ENCODE measurements around the gene AKTIP.
A peak's percentile ranks its signal among the peaks of the same experiment; 100 is the strongest.

Gene AKTIP

DNA sequence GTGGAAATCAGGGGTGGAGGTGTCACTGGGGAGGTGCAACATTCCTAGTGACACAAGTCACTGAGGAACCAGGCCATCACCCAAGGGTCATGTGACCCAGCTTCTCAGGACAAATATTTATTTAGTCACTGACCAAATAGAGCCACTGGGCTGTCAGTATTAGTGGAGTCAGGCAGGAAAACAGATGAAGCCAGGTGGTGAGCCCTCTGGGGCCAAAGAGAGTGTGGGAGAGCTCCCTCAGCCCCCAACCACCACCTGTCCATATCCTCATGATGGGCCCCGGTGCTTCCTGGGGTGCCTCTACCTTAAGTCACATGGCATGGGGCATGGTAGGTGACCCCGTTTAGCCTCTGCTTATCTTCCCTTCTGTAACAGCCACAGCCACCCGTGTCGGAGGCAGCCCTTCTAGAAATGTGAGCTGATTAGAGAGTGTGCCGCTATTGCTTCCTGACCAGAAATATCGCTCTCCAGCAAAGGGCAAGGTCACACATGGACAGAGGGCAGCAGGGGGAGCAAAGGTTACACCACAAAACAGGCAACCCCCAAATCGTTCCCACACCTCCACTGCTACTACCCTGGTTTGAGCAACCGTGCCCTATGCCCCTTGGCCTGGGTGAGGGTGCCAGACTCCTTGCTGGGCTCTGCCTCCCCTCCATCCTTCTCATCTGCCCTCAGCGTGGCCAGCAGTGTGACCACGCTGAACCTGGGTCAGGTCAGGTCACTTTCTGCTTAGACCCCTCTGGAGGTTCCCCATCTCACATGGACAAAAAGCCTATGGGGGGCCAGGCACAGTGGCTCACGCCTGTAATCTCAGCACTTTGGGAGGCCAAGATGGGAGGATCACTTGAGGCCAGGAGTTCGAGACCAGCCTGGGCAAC lies 8.6 kb upstream of the AKTIP start:
- TF ChIP-seq ZFX (IDR thresholded peaks at IDR 0.05; ENCODE audit: borderline replicate concordance), result no peak
- TF ChIP-seq, protein P1, sequence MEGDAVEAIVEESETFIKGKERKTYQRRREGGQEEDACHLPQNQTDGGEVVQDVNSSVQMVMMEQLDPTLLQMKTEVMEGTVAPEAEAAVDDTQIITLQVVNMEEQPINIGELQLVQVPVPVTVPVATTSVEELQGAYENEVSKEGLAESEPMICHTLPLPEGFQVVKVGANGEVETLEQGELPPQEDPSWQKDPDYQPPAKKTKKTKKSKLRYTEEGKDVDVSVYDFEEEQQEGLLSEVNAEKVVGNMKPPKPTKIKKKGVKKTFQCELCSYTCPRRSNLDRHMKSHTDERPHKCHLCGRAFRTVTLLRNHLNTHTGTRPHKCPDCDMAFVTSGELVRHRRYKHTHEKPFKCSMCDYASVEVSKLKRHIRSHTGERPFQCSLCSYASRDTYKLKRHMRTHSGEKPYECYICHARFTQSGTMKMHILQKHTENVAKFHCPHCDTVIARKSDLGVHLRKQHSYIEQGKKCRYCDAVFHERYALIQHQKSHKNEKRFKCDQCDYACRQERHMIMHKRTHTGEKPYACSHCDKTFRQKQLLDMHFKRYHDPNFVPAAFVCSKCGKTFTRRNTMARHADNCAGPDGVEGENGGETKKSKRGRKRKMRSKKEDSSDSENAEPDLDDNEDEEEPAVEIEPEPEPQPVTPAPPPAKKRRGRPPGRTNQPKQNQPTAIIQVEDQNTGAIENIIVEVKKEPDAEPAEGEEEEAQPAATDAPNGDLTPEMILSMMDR (IDR thresholded peaks at IDR 0.05), result no peak
- H3K27ac ChIP-seq, result peak overlapping the region; percentile 61

DNA sequence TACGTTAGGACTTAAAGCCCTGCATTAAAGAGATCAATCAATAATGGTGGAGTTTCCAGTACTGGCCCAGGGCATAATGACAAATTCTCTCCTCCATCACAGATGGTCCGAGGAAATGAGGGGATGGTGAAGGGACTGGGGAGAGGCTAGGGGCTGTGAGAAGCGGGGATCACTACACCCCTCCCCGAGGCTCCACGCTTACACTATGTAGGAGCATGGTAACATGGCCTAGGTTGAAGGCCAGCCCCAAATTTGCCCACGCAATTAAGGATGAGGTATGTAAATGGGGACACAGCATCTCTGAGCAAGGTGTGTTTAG lies 8.0 kb upstream of the AKTIP start:
- TF ChIP-seq, protein P1 (IDR thresholded peaks at IDR 0.05), result no peak
- TF ChIP-seq ZFX (IDR thresholded peaks at IDR 0.05; ENCODE audit: borderline replicate concordance), result no peak
- H3K27ac ChIP-seq, result peak overlapping the region; percentile 61

DNA sequence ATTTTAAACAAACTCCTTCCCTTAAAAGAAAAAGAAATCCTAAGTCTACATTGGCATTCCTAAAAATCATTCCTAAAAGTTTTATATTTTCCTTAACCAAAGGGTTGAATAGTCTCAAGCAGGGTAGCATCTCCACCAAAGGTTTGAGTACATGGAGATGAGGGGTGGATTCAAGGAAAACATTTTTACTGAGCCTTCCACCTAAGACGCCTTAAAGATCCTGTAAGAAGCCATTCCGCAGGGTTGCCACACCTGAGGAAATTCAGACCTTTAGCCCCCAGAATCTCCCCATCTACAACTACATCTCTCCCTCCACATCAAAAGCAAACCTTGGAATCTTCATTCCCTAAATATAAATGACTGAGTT lies 7.7 kb upstream of the AKTIP start:
- TF ChIP-seq ZFX (IDR thresholded peaks at IDR 0.05; ENCODE audit: borderline replicate concordance), result no peak
- TF ChIP-seq, protein P1 (IDR thresholded peaks at IDR 0.05), result peak; percentile 72
- H3K27ac ChIP-seq, result peak overlapping the region; percentile 61

DNA sequence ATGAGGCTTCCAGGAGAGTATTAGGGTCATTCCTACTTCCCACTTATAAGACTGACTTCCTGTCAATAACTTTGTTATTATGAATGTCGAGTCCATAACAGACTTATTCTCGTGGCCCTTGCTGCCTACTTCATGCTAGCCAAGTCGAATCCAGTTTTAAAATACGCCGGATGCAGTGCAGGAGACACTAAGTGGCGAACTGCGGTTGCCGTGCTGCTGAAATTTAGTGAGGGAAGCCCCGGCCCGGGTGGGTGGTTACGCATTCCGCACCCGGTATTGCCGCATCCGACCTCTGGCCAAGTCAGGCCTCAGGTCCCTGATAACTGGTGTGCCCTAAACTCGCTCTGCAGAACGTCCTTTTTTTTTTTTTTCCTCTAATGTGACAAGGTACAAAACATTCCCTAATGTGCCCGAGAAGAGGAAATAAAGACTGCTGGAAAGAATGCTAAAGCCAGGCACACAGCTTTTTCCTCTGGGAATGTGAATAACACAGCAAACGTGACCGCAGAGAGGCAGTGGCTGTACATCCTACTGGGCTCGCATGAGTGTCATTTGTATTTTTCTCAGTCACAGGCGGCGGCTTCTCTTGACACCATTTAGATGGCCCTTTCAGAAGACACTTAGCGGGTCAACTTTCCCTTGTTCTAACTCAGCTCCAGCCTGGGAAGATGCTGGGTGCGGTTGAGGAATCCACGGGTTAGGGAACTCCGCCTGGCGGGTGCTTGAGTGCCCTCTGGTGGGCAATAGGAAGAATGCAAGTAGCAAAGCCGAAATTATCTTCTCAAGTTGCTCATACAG lies 7.1 kb upstream of the AKTIP start:
- no peak for TF ChIP-seq ZFX (IDR thresholded peaks at IDR 0.05; ENCODE audit: borderline replicate concordance)
- TF ChIP-seq, protein P1 (IDR thresholded peaks at IDR 0.05), result peak; percentile 98
- peak overlapping the region; percentile 61 for H3K27ac ChIP-seq

DNA sequence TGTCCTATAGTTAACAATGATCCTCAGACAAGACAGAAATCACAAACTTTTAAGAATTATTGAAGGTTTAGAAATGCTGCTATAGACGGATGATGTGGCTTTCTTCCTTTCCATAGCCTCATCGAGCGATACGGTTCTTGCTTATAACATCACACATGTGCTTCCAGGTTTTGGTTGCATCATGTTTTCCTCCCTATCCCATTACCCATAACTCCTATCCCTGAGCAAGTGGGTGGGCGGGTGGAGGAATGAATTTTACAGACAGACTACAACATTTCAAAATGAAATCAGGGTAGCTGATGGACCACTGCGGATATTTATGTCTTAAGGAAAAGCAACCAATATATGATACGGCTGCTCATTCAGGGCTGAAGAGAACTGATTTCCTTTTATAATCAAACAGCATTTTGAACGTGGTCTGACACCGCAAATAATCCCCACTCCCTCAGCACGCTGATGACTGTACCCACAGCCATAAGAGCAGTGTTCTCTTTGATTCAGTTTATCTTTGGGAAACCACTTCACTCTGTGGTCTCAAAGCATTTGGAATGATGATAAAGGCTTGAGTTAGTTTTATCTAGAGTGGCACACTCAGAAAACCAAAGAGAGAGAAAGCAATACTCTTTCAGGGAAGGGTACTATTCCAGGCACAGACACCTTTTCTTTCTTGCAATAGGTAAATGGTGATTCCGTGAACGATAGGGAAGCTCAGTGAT lies 4.6 kb upstream of the AKTIP start:
- H3K27ac ChIP-seq, result no peak overlapping the region
- TF ChIP-seq, protein P1 (IDR thresholded peaks at IDR 0.05), result no peak
- TF ChIP-seq ZFX (IDR thresholded peaks at IDR 0.05; ENCODE audit: borderline replicate concordance), result no peak

DNA sequence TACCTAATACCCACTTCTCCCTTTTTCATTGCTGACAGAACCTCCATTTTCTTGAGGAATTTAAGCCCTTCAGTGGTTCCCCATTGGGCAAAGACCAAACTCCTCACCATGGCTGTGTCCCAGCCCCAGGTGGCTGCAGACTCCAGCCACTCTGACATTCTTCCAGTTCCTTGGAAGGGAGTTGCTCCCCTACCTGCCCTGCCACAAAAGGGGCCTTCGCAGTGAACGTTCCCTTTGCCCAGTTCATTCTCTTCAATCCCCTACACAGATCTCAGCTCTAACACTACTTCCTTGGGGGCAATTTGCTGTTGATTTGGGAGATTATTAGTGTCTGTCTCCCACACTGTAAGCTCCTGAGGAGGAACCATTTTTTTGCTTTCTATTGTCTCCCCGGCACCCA lies 3.2 kb upstream of the AKTIP start:
- TF ChIP-seq, protein P1 (IDR thresholded peaks at IDR 0.05), result no peak
- no peak for TF ChIP-seq ZFX (IDR thresholded peaks at IDR 0.05; ENCODE audit: borderline replicate concordance)
- H3K27ac ChIP-seq, result no peak overlapping the region
